Measurements from ENCODE around the gene SPOPL.
"Not testable (repeated sequence)": the region's sequence is repeated elsewhere in the genome, so short reads cannot be mapped to it uniquely, and the experiment has no call there.

Gene SPOPL

GRCh38 chr2:138534791-138535190 is 33.2 kb downstream of the SPOPL start:
- peaks cover 10% of the 10 kb centered on the region for H3K4me1 ChIP-seq (ENCODE audit: insufficient read depth, low read length)
- H3K36me3 ChIP-seq (ENCODE audit: insufficient read depth, low read length) = no peaks in the 10 kb centered on the region
- H3K4me3 ChIP-seq (ENCODE audit: low read depth in 1 of 2, low read length in 2 of 2) = no peak overlapping the region
- H3K9me3 ChIP-seq (ENCODE audit: low read length) = no peaks in the 10 kb centered on the region
- H3K27ac ChIP-seq (ENCODE audit: low read depth, low read length) = no peak overlapping the region
- H3K9ac ChIP-seq (ENCODE audit: low read length) = no peak overlapping the region
- no peaks in the 10 kb centered on the region for H3K27me3 ChIP-seq (ENCODE audit: control insufficient read depth in 1 of 2, insufficient read depth in 2 of 2, low read length in 2 of 2)

DNA sequence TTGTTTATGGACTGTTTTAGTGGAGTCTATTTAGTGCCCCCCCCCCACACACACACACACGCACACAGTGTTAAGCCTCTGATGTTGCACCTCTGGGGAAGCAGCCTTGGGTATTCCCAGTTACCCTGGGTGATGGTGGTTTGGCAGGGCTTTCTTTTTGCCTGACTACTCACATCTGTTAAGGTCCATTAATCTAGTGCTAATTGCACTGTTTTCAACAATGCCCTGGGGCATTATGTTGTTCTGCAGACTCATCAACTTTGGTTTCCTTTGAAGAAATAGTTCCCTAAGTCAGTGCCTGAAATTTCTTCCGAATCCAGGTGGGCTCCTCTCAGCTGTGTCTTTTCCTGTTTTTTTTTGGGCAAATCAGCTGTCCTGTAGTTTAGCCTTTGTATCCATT is 34.7 kb downstream of the SPOPL start:
- Histone ChIP-seq H3K9ac (ENCODE audit: low read length) (no peak overlapping the region), H3K27me3 (ENCODE audit: control insufficient read depth in 1 of 2, insufficient read depth in 2 of 2, low read length in 2 of 2) (no peaks in the 10 kb centered on the region), H3K27ac (ENCODE audit: low read depth, low read length) (no peak overlapping the region), H3K36me3 (ENCODE audit: insufficient read depth, low read length) (no peaks in the 10 kb centered on the region), H3K4me1 (ENCODE audit: insufficient read depth, low read length) (peaks cover 9% of the 10 kb centered on the region), H3K9me3 (ENCODE audit: low read length) (no peaks in the 10 kb centered on the region), H3K4me3 (ENCODE audit: low read depth in 1 of 2, low read length in 2 of 2) (no peak overlapping the region)

DNA sequence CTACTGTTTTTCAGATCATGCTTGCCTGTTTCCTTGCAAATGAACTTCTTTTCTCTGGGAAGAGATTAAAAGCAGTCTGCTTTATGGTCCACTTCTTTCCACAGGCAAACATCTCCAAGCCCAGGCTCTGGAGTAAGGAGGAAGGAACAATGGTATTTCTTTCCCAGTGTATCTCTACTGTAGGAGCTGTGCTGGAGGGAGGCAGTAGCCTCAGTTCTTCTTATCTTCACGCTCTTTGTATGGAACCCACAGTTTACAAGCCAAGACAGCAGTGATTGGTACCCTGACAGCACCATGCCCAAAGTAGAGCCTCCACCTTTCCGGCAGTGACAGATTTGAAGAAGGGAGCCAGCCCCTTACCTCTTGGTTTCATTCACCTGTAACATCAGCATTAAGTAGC is 35.2 kb downstream of the SPOPL start:
- Histone ChIP-seq H3K27me3 (ENCODE audit: control insufficient read depth in 1 of 2, insufficient read depth in 2 of 2, low read length in 2 of 2) (no peaks in the 10 kb centered on the region), H3K4me3 (ENCODE audit: low read depth in 1 of 2, low read length in 2 of 2) (no peak overlapping the region), H3K27ac (ENCODE audit: low read depth, low read length) (no peak overlapping the region), H3K36me3 (ENCODE audit: insufficient read depth, low read length) (no peaks in the 10 kb centered on the region), H3K9me3 (ENCODE audit: low read length) (no peaks in the 10 kb centered on the region), H3K9ac (ENCODE audit: low read length) (no peak overlapping the region), H3K4me1 (ENCODE audit: insufficient read depth, low read length) (peaks cover 7% of the 10 kb centered on the region)

- no peak overlapping the region for H3K4me3 ChIP-seq (ENCODE audit: low read depth in 1 of 2, low read length in 2 of 2)
- H3K4me1 ChIP-seq (ENCODE audit: insufficient read depth, low read length) = peaks cover 7% of the 10 kb centered on the region
- no peaks in the 10 kb centered on the region for H3K9me3 ChIP-seq (ENCODE audit: low read length)
- no peak overlapping the region for H3K27ac ChIP-seq (ENCODE audit: low read depth, low read length)
- no peaks in the 10 kb centered on the region for H3K27me3 ChIP-seq (ENCODE audit: control insufficient read depth in 1 of 2, insufficient read depth in 2 of 2, low read length in 2 of 2)
- no peak overlapping the region for H3K9ac ChIP-seq (ENCODE audit: low read length)
- H3K36me3 ChIP-seq (ENCODE audit: insufficient read depth, low read length) = no peaks in the 10 kb centered on the region
Observed at GRCh38 chr2:138537170-138537915, 35.8 kb downstream of the SPOPL start.

- not testable (repeated sequence) for H3K27me3 ChIP-seq (ENCODE audit: control insufficient read depth in 1 of 2, insufficient read depth in 2 of 2, low read length in 2 of 2); H3K9ac ChIP-seq (ENCODE audit: low read length); H3K27ac ChIP-seq (ENCODE audit: low read depth, low read length); H3K4me1 ChIP-seq (ENCODE audit: insufficient read depth, low read length); H3K36me3 ChIP-seq (ENCODE audit: insufficient read depth, low read length); H3K4me3 ChIP-seq (ENCODE audit: low read depth in 1 of 2, low read length in 2 of 2); H3K9me3 ChIP-seq (ENCODE audit: low read length)
Observed at GRCh38 chr2:138544206-138544605, 42.6 kb downstream of the SPOPL start.

- Histone ChIP-seq H3K9me3 (ENCODE audit: low read length) (no peaks in the 10 kb centered on the region), H3K4me3 (ENCODE audit: low read depth in 1 of 2, low read length in 2 of 2) (no peak overlapping the region), H3K27me3 (ENCODE audit: control insufficient read depth in 1 of 2, insufficient read depth in 2 of 2, low read length in 2 of 2) (no peaks in the 10 kb centered on the region), H3K4me1 (ENCODE audit: insufficient read depth, low read length) (no peaks in the 10 kb centered on the region), H3K36me3 (ENCODE audit: insufficient read depth, low read length) (peaks cover 5% of the 10 kb centered on the region), H3K27ac (ENCODE audit: low read depth, low read length) (no peak overlapping the region), H3K9ac (ENCODE audit: low read length) (no peak overlapping the region)
Observed at GRCh38 chr2:138548796-138549195, 47.2 kb downstream of the SPOPL start.

GRCh38 chr2:138550172-138550571 is 48.6 kb downstream of the SPOPL start:
- no peak overlapping the region for H3K27ac ChIP-seq (ENCODE audit: low read depth, low read length)
- no peak overlapping the region for H3K9ac ChIP-seq (ENCODE audit: low read length)
- H3K4me1 ChIP-seq (ENCODE audit: insufficient read depth, low read length) = no peaks in the 10 kb centered on the region
- no peak overlapping the region for H3K4me3 ChIP-seq (ENCODE audit: low read depth in 1 of 2, low read length in 2 of 2)
- no peaks in the 10 kb centered on the region for H3K27me3 ChIP-seq (ENCODE audit: control insufficient read depth in 1 of 2, insufficient read depth in 2 of 2, low read length in 2 of 2)
- H3K9me3 ChIP-seq (ENCODE audit: low read length) = no peaks in the 10 kb centered on the region
- H3K36me3 ChIP-seq (ENCODE audit: insufficient read depth, low read length) = peaks cover 11% of the 10 kb centered on the region

DNA sequence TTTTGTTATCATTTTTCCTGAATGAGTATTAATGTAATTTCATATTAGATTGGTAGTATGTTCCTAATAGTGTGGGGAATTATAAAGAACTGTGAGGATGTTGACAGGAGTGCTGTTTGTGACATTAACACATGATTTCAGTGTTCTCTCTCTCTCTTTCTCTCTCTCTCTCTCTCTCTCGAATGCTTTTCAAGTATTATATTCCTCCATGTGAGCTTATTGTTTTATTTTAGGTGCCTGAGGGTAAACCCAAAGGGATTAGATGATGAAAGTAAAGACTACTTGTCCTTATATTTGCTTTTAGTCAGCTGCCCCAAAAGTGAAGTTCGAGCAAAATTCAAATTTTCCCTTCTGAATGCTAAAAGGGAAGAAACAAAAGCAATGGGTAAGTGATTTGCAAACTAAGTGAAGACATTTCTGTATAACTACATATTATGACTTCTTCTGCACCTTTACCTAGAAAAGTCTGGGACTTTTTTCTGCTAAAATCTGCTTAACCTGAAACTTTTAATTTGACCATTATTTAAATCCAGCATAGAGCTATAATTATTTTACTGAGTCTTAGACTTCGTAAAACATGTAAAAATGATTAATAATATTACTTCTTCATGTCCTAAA is 49.2 kb downstream of the SPOPL start:
- Histone ChIP-seq H3K4me1 (ENCODE audit: insufficient read depth, low read length) (no peaks in the 10 kb centered on the region), H3K4me3 (ENCODE audit: low read depth in 1 of 2, low read length in 2 of 2) (no peak overlapping the region), H3K36me3 (ENCODE audit: insufficient read depth, low read length) (peaks cover 15% of the 10 kb centered on the region), H3K9me3 (ENCODE audit: low read length) (no peaks in the 10 kb centered on the region), H3K27ac (ENCODE audit: low read depth, low read length) (no peak overlapping the region), H3K9ac (ENCODE audit: low read length) (no peak overlapping the region), H3K27me3 (ENCODE audit: control insufficient read depth in 1 of 2, insufficient read depth in 2 of 2, low read length in 2 of 2) (no peaks in the 10 kb centered on the region)

DNA sequence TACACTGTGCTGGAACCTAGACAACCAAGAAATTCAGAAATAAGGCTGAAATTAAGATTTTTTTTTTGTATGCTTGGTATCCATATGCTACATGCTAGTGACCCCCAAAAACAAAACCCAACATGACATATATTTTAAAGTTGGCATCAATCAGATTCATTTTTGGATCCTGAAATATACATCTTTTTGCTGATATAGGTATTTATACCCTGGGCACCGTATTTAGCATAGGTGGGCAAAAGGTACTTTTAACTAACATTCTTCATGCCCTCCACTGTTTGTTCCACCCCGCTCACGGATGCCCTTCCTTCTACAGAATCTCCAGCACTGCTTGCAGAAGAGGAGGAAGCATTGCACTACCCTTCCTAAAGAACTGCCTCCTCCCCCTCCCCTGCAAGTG is 52.6 kb downstream of the SPOPL start:
- H3K9me3 ChIP-seq (ENCODE audit: low read length) = no peaks in the 10 kb centered on the region
- H3K27ac ChIP-seq (ENCODE audit: low read depth, low read length) = no peak overlapping the region
- no peaks in the 10 kb centered on the region for H3K27me3 ChIP-seq (ENCODE audit: control insufficient read depth in 1 of 2, insufficient read depth in 2 of 2, low read length in 2 of 2)
- H3K36me3 ChIP-seq (ENCODE audit: insufficient read depth, low read length) = peaks cover 15% of the 10 kb centered on the region
- no peak overlapping the region for H3K9ac ChIP-seq (ENCODE audit: low read length)
- H3K4me1 ChIP-seq (ENCODE audit: insufficient read depth, low read length) = no peaks in the 10 kb centered on the region
- no peak overlapping the region for H3K4me3 ChIP-seq (ENCODE audit: low read depth in 1 of 2, low read length in 2 of 2)

DNA sequence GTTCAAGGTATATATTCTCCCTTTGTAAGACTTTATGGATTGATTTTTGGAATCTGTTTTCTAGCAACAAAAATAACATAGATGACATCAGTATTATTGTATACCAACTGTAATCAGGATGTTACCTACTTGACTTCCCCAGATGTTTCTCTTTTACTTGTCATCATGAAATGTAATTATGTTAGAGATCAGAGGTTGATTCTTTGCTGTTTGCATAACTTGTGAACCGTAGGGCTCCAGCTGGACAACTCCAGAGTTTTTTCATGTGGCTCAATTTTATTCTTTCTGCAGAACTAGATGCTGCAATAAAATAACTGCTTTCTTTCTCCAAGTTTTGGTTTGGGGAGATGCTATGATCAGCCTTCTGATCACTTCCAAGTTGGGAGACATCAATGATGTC is 58.1 kb downstream of the SPOPL start:
- H3K27ac ChIP-seq (ENCODE audit: low read depth, low read length) = no peak overlapping the region
- no peaks in the 10 kb centered on the region for H3K9me3 ChIP-seq (ENCODE audit: low read length)
- H3K27me3 ChIP-seq (ENCODE audit: control insufficient read depth in 1 of 2, insufficient read depth in 2 of 2, low read length in 2 of 2) = no peaks in the 10 kb centered on the region
- H3K4me3 ChIP-seq (ENCODE audit: low read depth in 1 of 2, low read length in 2 of 2) = no peak overlapping the region
- H3K9ac ChIP-seq (ENCODE audit: low read length) = no peak overlapping the region
- peaks cover 37% of the 10 kb centered on the region for H3K36me3 ChIP-seq (ENCODE audit: insufficient read depth, low read length)
- H3K4me1 ChIP-seq (ENCODE audit: insufficient read depth, low read length) = no peaks in the 10 kb centered on the region

GRCh38 chr2:138564586-138565229 is 63.1 kb downstream of the SPOPL start:
- no peaks in the 10 kb centered on the region for H3K27me3 ChIP-seq (ENCODE audit: control insufficient read depth in 1 of 2, insufficient read depth in 2 of 2, low read length in 2 of 2)
- H3K27ac ChIP-seq (ENCODE audit: low read depth, low read length) = no peak overlapping the region
- no peak overlapping the region for H3K9ac ChIP-seq (ENCODE audit: low read length)
- H3K4me3 ChIP-seq (ENCODE audit: low read depth in 1 of 2, low read length in 2 of 2) = no peak overlapping the region
- peaks cover 41% of the 10 kb centered on the region for H3K36me3 ChIP-seq (ENCODE audit: insufficient read depth, low read length)
- H3K9me3 ChIP-seq (ENCODE audit: low read length) = no peaks in the 10 kb centered on the region
- H3K4me1 ChIP-seq (ENCODE audit: insufficient read depth, low read length) = no peaks in the 10 kb centered on the region

GRCh38 chr2:138565230-138565598 is 63.6 kb downstream of the SPOPL start:
- Histone ChIP-seq H3K9ac (ENCODE audit: low read length) (no peak overlapping the region), H3K27ac (ENCODE audit: low read depth, low read length) (no peak overlapping the region), H3K36me3 (ENCODE audit: insufficient read depth, low read length) (peaks cover 41% of the 10 kb centered on the region), H3K4me3 (ENCODE audit: low read depth in 1 of 2, low read length in 2 of 2) (no peak overlapping the region), H3K27me3 (ENCODE audit: control insufficient read depth in 1 of 2, insufficient read depth in 2 of 2, low read length in 2 of 2) (no peaks in the 10 kb centered on the region), H3K4me1 (ENCODE audit: insufficient read depth, low read length) (no peaks in the 10 kb centered on the region), H3K9me3 (ENCODE audit: low read length) (no peaks in the 10 kb centered on the region)

All from muscle layer of colon (tissue), 2 donors.